NCI-H526 (cell line): Measurements from ENCODE around the gene ENOSF1.
"Not testable (repeated sequence)": the region's sequence is repeated elsewhere in the genome, so short reads cannot be mapped to it uniquely, and the experiment has no call there.

Experiments used
- DNase-seq, 2 experiments: peaks; one replicate each; lab custom pipeline; 2025; lab: John Stamatoyannopoulos, UW

Gene ENOSF1

DNA sequence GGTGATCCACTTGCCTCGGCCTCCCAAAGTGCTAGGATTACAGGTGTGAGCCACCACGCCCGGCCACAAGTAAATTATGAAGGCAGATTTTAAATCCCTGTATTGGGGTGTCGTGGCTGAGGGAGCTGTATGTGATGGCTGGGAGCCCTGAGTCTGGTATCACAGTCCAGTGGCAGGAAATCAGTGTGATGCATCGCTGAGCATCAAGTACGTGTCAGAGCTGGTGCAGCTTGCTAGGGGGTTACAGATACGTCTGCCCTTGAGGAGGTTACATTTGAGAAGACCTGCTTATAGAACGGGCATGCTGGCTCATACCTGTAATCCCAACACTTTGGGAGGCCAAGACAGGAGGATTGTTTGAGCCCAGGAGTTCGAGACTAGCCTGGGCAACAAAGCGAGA is 4.3 kb downstream of the ENOSF1 start:
- no peak for DNase-seq

DNA sequence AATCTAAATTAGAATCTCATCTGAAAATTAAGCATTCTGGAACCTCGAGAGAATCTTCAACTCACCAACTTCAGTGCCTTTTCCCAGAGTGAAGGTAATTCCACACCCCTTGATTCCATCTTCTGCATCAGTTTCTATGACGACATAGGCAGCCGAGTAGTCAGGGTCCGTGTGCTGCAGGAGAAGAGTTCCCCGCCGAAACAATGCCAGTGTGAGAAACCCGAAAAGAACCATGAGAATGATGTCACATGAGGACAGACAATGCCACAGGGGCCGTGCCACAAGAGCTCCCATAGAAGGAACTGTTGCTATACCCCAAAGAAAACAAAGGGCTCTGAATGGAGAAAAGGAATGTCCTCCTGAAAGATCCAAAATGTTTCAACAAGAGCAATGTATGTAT is 6.0 kb downstream of the ENOSF1 start:
- no peak for DNase-seq

- no peak for DNase-seq
Measured at GRCh38 chr18:703213-703967, 9.0 kb downstream of the ENOSF1 start.

- no peak for DNase-seq
Measured at GRCh38 chr18:697800-698199, 14.6 kb downstream of the ENOSF1 start.

GRCh38 chr18:697012-697411 is 15.4 kb downstream of the ENOSF1 start:
- no peak for DNase-seq

GRCh38 chr18:693466-694187 is 18.8 kb downstream of the ENOSF1 start:
- no peak for DNase-seq

- DNase-seq, result no peak
Measured at GRCh38 chr18:692824-693223, 19.6 kb downstream of the ENOSF1 start.

DNA sequence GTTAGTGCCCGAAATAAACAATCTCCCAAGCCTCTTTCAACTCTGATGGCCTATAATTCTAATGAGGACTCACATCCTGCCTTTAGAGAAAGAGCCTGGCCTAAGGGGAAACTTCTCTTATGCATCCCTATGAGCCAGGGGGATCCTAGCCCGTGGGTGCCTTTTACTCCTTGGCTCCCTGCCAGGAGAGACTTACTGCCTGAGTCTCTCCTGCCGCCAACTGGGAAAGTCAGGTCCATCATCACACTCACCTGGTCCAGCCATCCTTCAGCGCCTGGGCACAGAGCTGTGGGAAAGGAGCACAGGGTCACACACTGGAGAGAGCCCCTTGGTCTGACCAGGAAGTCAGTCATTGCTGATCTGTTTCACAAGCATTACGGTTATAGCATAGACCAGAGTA is 24.1 kb downstream of the ENOSF1 start:
- no peak for DNase-seq

GRCh38 chr18:686339-687111 is 25.9 kb downstream of the ENOSF1 start:
- no peak for DNase-seq

DNA sequence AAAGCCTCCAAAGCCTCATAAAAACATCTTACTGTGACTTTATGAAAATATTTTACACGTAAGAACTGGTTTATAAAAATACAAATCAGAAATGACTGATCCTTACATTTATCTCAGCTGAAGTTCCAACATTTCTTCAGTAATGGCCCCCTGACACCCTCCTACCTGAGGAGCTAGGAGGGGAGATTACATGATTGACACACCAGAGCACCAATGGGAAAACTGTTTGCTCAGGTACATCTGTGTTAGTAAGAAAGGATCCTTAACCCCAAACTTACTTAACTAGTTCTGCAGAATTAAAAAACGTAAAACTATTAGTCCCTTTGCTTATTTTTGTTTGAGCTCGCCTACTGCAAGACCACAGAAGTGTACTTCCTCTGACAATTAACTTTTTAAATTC is 27.0 kb downstream of the ENOSF1 start:
- DNase-seq, result no peak

DNA sequence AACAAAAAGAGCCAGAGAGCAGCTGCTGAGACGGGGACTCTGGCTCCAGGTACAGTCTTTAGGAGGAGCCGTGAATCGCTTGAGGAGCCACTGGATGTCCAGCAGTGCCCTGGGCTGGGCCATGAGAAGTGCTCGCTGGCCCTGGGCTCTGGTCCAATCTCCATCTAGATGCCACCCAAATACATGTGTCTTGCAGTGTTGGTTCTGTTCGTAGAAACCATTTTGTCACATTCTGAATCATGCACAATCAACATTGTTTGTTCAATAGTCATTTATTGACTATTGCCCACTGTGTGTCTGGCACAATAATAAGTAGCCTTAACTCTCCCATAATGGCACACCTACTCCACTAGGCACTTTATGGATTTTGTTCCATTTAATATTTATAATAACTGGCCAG is 28.9 kb downstream of the ENOSF1 start:
- no peak for DNase-seq

GRCh38 chr18:682833-683232 is 29.6 kb downstream of the ENOSF1 start:
- no peak for DNase-seq

DNA sequence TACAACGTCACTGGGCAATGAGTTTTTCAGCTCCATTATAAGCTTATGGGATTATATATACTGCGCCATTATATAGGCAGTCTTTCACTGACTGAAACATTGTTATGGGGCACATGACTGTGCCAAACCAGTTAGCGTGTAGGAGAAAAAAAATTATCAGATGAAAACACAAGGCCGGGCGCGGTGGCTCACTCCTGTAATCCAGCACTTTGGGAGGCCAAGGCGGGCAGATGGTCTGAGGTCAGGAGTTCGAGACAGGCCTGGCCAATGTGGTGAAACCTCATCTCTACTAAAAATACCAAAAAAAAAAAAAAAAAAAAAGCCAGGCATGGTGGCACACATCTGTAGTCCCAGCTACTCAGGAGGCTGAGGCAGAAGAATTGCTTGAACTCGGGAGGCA is 30.0 kb downstream of the ENOSF1 start:
- not testable (repeated sequence) for DNase-seq

GRCh38 chr18:681985-682384 is 30.4 kb downstream of the ENOSF1 start:
- DNase-seq, result no peak

DNA sequence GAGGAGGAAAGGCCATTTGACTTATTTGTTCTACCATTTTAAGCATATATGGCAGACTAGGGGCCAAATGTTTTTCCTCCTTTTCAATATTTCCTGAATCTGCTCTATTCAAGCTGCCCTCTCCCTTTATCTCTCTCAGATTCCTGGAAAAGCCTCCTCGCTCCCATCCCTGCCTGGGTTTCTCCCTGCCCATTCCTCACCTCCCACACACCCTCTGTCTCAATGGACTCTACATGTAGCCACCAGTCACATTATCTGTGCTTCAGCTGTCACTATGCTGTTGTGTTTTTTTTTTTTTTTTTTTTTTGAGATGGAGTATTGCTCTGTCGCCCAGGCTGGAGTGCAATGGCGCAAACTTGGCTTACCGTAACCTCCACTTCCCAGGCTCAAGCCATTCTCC is 32.0 kb downstream of the ENOSF1 start:
- no peak for DNase-seq

- no peak for DNase-seq
Measured at GRCh38 chr18:679516-679915, 32.9 kb downstream of the ENOSF1 start.

DNA sequence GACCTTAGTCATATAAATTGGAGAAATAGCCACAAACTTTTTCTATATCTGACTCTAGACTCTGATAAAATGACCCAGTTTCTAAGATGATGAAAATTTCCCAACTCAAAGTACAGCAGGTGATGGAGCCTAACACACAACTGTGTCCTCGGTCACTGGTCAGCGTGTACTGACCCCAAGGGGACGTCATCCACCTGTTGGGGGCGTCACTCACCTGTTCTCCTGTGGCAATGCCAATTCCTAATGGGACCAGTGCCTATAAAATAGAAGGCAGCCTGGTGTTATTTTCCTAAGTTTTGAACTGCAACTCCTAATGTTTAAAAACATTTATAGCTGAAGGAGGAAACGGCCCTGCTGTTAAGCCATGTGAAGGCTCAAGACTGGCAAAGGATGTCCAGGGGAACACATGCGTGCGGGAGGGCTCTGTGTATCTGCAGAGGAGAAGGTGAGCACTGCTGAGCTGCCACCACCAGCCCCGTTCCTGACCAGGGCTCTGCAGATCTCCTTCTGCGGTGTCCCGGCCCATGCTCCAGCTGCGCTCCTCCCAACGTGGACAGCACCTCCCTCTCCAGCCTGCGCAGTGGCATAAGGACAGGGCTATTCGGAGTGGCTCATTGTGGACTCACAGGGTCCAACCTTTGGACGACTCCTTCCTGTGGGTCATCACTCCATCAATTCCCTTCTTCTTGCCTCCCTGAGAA is 33.8 kb downstream of the ENOSF1 start:
- no peak for DNase-seq

DNA sequence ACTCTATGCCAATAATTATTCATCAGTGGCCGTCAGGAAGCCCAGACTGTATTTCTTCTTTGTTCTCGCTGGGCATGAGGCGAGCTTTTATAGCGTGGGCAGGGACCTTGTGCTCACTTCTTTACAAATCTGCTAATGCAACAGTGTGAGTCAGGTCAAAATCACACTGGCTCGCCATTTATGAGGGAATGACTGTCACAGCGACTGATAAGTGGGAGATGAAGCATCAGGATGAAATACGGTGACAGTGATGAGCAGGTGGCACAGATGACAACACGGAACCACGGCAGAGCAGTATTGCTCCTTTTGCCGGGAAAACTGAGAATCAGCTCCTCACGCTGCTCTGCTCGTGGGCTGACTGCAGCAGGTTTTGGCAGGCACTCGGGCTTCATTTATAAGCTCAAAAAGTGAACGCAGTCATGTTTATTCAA is 34.5 kb downstream of the ENOSF1 start:
- DNase-seq, result no peak

DNA sequence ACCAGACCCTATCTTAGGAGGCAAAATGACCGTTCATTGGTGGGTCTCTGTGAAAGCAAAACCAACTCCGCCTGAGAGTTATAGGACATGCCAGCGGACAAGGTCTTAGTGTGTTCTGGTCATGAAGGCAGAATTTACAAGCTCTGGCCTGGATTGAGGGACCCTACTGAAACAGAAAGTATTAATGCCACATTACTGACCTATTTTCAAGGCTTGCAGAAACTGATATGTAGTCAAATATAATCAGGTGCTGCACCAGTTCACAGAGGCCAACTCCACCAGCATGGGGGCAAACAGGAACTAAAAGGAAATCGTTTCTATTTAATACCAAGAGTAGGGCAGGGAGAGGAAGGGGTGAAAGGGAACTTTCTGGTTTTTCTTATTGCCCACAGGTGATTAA is 35.3 kb downstream of the ENOSF1 start:
- no peak for DNase-seq

DNA sequence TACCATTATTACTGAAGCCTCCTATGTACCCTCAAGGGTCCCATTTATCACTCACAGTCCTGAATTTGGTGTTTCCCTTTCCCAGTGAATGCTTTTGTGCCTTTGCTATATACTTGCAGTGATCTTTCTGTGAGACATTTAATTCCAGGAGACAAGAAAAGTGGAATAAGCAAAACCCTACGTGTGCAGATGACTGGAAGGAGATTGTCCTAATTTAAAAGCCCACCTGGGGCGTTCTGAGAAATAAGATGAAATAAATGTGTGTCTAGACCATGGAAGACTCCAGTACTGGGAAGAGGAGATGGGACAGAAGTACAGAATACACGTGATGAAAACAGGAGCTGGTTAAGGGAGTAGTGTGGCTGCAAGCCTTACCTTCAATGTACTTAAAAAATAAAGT is 35.7 kb downstream of the ENOSF1 start:
- DNase-seq, result no peak

DNA sequence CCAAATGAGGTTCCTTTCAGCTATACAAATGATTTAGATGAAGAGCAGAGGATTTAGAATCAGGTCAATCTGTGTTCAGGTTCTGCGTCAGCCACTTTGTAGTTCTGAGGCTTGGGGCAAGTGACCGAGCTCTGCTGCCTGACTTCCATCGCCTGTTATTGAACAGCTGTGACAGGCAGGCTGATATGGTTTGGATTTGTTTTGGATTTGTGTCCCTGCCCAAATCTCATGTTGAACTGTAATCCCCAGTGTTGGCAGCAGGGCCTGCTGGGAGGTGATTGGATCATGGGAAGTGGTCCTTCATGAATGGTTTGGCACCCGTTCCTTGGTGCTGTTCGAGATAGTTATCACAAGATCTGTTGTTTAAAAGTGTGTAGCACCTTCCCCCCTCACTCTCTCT is 36.4 kb downstream of the ENOSF1 start:
- no peak for DNase-seq

DNA sequence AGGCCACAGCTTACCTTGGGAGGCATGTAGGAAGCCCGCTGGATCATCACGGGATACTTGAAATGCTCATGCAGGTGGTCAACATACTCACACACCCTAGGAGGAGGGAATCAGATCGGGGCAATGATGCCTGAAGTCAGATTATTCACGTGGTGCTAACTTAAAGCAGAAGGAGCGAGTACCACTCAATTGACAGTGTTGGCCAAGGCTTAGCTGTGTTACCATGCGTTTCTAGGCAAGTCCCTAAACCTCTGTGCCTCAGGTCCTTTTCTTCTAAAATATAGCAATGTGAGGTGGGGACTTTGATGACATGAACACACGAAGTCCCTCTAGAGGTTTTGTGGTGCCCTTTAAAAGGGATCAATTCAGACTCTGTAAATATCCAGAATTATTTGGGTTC is 37.1 kb downstream of the ENOSF1 start:
- DNase-seq, result no peak
